Gastrocnemius medialis (tissue), 4 donors: ENCODE results near the gene ZBTB7B. TPM values are rescaled to one million over a fixed set of nuclear protein-coding genes. Genes with fewer than 3 reads are reported as not detected.

Experiments used
- ATAC-seq, 2 donors: fragments of 150-250 bp; one replicate each; pipeline ENCODE4 v1.9.1; 2016
- DNase-seq, 2 donors: peaks; one replicate each; pipeline ENCODE4 v3.0.0-alpha.2; 2019
- H3K27ac ChIP-seq, 4 donors: fragments of 200-600 bp; sonication (generic); 1 replicate in 1 of 4; 2 replicates in 3 of 4; pipeline ENCODE4 v1.5.1; 2016 to 2018; ENCODE audit warnings: mild to moderate bottlenecking in 2 of 4, moderate library complexity in 1 of 4
- H3K27me3 ChIP-seq, 3 donors: fragments of 200-600 bp; sonication (generic) in 2 of 3; 1 replicate in 1 of 3; 2 replicates in 2 of 3; pipeline versions ENCODE4 v1.5.1 to v1.6.0; 2016 to 2019; ENCODE audit warnings: mild to moderate bottlenecking in 1 of 3, moderate library complexity in 1 of 3
- H3K36me3 ChIP-seq, 2 donors: fragments of 200-600 bp; sonication (generic) in 1 of 2; one replicate each; pipeline ENCODE4 v1.5.1; 2017 to 2018
- H3K4me1 ChIP-seq, 2 donors: fragments of 200-600 bp; sonication (generic) in 1 of 2; one replicate each; pipeline ENCODE4 v1.5.1; 2016 to 2017; ENCODE audit warnings: mild to moderate bottlenecking in 2 of 2
- H3K4me3 ChIP-seq, 4 donors: fragments of 200-600 bp; sonication (generic) in 3 of 4; 1 replicate in 1 of 4; 2 replicates in 3 of 4; pipeline ENCODE4 v1.5.1; 2016 to 2019; ENCODE audit warnings: mild to moderate bottlenecking in 2 of 4
- H3K9me3 ChIP-seq, 3 donors: fragments of 200-600 bp; sonication (generic) in 2 of 3; 1 replicate in 1 of 3; 2 replicates in 2 of 3; pipeline ENCODE4 v1.5.1; 2016 to 2019
- CTCF ChIP-seq, 5 experiments: fragments of 450-650 bp in 3 of 5; fragments of 200-600 bp in 2 of 5; sonication (generic) in 2 of 5; IDR thresholded peaks in 4 of 5; conservative IDR thresholded peaks in 1 of 5; 1 replicate in 4 of 5; 2 replicates in 1 of 5; pipeline ENCODE4 v1.5.1; 2016 to 2019; ENCODE audit warnings: antibody characterized with exemption in 5 of 5, mild to moderate bottlenecking in 3 of 5, moderate library complexity in 3 of 5
- POLR2A ChIP-seq, 2 donors: fragments of 450-650 bp; IDR thresholded peaks; one replicate each; pipeline ENCODE4 v1.6.1; 2017; ENCODE audit warnings: antibody characterized with exemption in 2 of 2, mild to moderate bottlenecking in 2 of 2, moderate library complexity in 2 of 2
- in situ Hi-C, 4 donors: fragments of 200-750 bp; cut with MboI; loops; one replicate each; pipeline versions ENCODE4 v1.15.0 to v1.8.0; 2017; ENCODE audit warnings: low sequenced_read_pairs in 4 of 4
- intact Hi-C: fragments of 100-400 bp; cut with DNase I; formaldehyde crosslinking; loops from one replicate; pipeline ENCODE4 v1.15.1; 2023; ENCODE audit warnings: low total_unique reads
- total RNA-seq, 4 donors: library from RNA; depleted of rRNA; stranded (reverse); fragments of >200 nt; gene quantifications; one replicate each; pipeline versions ENCODE4 v1.1.0 to v1.2.3, GENCODE V29; 2016

ZBTB7B gene
- total RNA-seq, 4 donors from 2014 or later: 61.3 to 100 (median 73.1) TPM

GRCh38 chr1:155023627-155024026 is 21.0 kb downstream of the ZBTB7B start:
- Histone ChIP-seq H3K27me3 (no peaks in the 10 kb centered on the region), H3K36me3 (no peaks in the 10 kb centered on the region), H3K9me3 (no peaks in the 10 kb centered on the region), H3K27ac (no peak overlapping the region), H3K4me3 (no peak overlapping the region), H3K4me1 (no peaks in the 10 kb centered on the region)
- intact Hi-C loops: no loop called here
- ATAC-seq (no peak), DNase-seq (no peak)
- TF ChIP-seq POLR2A (IDR thresholded peaks at IDR 0.05): no peak
- TF ChIP-seq CTCF (IDR thresholded peaks at IDR 0.05 in 4 of 5, conservative IDR thresholded peaks at IDR 0.05 in 1 of 5): no peak
- in situ Hi-C loops: no loop called here

GRCh38 chr1:155024315-155024714 is 21.7 kb downstream of the ZBTB7B start:
- Histone ChIP-seq H3K9me3 (no peaks in the 10 kb centered on the region), H3K4me3 (no peak overlapping the region), H3K4me1 (no peaks in the 10 kb centered on the region), H3K36me3 (no peaks in the 10 kb centered on the region), H3K27me3 (no peaks in the 10 kb centered on the region), H3K27ac (no peak overlapping the region)
- DNase-seq (no peak), ATAC-seq (no peak)
- intact Hi-C loops (no loop called here), in situ Hi-C loops (no loop called here)
- TF ChIP-seq POLR2A (IDR thresholded peaks at IDR 0.05): no peak

DNA sequence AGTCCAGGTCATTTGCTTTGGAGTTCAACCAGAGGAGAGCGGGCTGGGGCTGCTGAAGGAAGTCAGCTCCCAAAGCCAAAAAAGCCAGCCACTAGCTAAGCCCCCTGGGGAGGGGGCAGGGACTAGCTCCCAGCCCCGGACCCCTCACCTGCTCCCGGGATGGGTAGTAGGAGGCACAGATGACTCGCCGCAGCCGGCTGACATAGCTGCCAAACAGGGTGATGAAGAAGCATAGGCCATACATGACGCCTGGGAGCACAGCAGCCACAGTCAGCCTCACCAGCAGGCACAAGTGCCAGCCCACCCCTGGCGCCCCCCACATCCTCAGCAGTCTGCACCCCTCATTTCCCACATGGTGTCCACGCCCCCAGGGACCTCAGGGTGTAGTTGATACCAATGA is 23.6 kb downstream of the ZBTB7B start:
- H3K27ac ChIP-seq: no peak overlapping the region
- no peak overlapping the region for H3K4me3 ChIP-seq
- intact Hi-C loops: no loop called here
- H3K27me3 ChIP-seq: no peaks in the 10 kb centered on the region
- TF ChIP-seq CTCF (IDR thresholded peaks at IDR 0.05 in 4 of 5, conservative IDR thresholded peaks at IDR 0.05 in 1 of 5) (no peak), POLR2A (IDR thresholded peaks at IDR 0.05) (no peak)
- H3K9me3 ChIP-seq: no peaks in the 10 kb centered on the region
- DNase-seq: no peak
- no peaks in the 10 kb centered on the region for H3K36me3 ChIP-seq
- ATAC-seq: no peak
- H3K4me1 ChIP-seq: no peaks in the 10 kb centered on the region
- in situ Hi-C loops: no loop called here

DNA sequence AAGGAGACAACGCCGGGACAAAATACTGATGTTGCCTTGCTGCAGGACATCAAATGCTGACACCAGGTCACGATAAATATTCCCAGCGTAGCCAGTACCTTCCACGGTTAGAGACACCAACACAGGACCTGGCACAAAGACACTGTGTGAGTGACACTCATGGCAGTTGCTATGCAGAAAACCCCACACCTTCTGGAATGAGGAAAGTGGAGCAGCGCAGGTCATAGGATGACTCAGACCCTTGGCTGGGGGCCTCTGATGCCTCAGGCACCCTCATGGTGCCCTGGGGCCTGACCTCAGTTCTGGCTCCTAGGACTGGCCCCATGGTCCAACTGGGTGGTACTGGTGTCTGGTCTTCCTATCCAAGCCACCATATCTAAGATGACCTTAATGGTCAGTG is 24.0 kb downstream of the ZBTB7B start:
- ATAC-seq: peak; percentile 27 to 46

DNA sequence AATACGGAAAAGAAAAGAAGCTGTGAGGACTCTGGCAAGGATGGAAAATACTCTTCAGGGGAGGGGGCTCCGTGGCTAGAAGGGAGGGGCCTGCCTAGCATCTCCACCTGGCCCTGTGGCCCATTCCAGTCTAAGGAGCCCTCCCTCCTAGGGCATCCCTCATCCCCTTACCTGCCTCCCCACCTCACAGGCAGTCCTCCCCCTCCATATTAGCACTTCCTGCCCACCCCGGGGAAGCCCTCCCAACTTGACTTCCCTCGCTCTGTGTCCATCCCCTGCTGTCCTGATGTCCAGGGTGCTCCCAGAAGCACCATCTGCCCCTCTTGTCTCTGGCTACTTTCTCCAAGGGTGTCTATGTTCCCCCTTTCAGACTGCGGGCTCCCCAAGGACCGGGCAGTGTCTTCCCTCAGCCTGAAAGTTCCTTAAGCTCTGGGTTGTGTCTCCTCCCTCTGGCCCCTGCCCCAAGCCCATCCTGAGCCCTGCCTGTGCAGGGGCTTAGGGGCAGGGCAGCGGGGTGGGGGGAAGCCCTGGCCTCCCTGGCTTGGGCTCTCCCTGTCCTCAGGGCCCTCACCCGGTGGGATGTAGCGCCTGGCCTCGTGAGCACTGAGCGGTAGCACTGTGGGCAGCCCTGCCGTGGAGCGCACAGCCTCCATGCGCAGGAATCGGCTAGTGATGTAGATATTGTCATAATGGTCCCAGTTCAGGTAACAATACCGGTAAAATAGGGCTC is 27.1 kb downstream of the ZBTB7B start:
- Histone ChIP-seq H3K4me3 (no peak overlapping the region), H3K27me3 (no peaks in the 10 kb centered on the region), H3K9me3 (no peaks in the 10 kb centered on the region), H3K4me1 (no peaks in the 10 kb centered on the region), H3K36me3 (no peaks in the 10 kb centered on the region), H3K27ac (no peak overlapping the region)
- intact Hi-C loops (no loop called here), in situ Hi-C loops (no loop called here)
- DNase-seq (no peak), ATAC-seq (no peak)
- TF ChIP-seq CTCF (IDR thresholded peaks at IDR 0.05 in 4 of 5, conservative IDR thresholded peaks at IDR 0.05 in 1 of 5): no peak
- no peak for TF ChIP-seq POLR2A (IDR thresholded peaks at IDR 0.05)

More for the DNA sequence above, 24.0 kb downstream of the ZBTB7B start:
- H3K9me3 ChIP-seq: no peaks in the 10 kb centered on the region
- in situ Hi-C loops: no loop called here
- no peaks in the 10 kb centered on the region for H3K36me3 ChIP-seq
- no peaks in the 10 kb centered on the region for H3K27me3 ChIP-seq
- TF ChIP-seq POLR2A (IDR thresholded peaks at IDR 0.05) (no peak), CTCF (IDR thresholded peaks at IDR 0.05 in 4 of 5, conservative IDR thresholded peaks at IDR 0.05 in 1 of 5) (no peak)
- H3K4me3 ChIP-seq: no peak overlapping the region
- no peaks in the 10 kb centered on the region for H3K4me1 ChIP-seq
- intact Hi-C loops: no loop called here
- no peak for DNase-seq
- no peak overlapping the region for H3K27ac ChIP-seq
